Measurements from ENCODE around the gene PITX1.
A peak's percentile ranks its signal among the peaks of the same experiment; 100 is the strongest.

DNA sequence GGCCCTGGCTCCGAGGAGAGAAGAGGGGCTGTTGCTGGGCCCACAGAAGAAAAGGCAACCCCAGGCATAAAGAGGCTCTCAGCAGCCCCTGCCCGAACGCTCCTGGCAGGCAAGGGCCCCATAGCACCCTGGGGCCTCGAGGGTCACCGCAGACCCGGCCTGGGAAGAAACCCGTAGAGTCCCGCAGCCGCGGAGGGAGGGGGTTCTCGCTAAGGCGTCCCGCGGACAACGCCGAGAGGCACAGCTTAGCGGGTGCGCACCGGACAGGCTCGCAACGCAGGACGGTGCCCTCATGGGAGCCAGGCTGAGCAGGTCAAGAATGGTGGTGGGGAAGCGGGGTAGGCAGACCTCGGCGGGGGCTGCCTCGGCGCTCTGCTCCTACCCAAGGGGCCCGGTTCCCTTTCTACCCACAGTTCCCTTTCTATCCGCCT, 6.7 kb downstream of the PITX1 start:
- TF ChIP-seq EZH2phosphoT487 (IDR thresholded peaks at IDR 0.05; ENCODE audit: insufficient read depth, low read depth), result no peak
- TF ChIP-seq EZH2 (IDR thresholded peaks at IDR 0.05; ENCODE audit: insufficient read depth, poor library complexity, severe bottlenecking), result peak; percentile 55
